Panc1 (cell line): ENCODE measurements around the gene PDE4C. TPM values are rescaled to one million over a fixed set of nuclear protein-coding genes. Genes with fewer than 3 reads are reported as not detected.

ENCODE experiments used
- ATAC-seq: fragments of 200-7000 bp; cut with Tn5 transposase; 2 replicates; pipeline ENCODE4 v1.9.1; 2020; ENCODE audit warnings: mild to moderate bottlenecking, moderate library complexity
- BruUV-seq: library from RNA; stranded (reverse); fragments of 400-500 nt; replicated peaks from 2 replicates; lab custom pipeline; 2021; lab: Mats Ljungman, UMichigan
- CTCF ChIA-PET: fragments of 300-600 bp; sonication (Branson Sonifier 250); formaldehyde crosslinking; loops from one replicate; lab custom pipeline; 2022; ENCODE audit warnings: antibody characterized with exemption; lab: Charles Lee
- POLR2A ChIA-PET: fragments of 300-600 bp; sonication (Branson Sonifier 250); formaldehyde crosslinking; loops from one replicate; lab custom pipeline; 2022; ENCODE audit warnings: antibody characterized with exemption; lab: Charles Lee
- DNase-seq: peaks from one replicate; pipeline ENCODE4 v3.0.0-alpha.2; 2010; ENCODE audit warnings: low read depth, low spot score
- H3K27ac ChIP-seq: 2 replicates; pipeline ENCODE4 v1.5.1; 2011; ENCODE audit warnings: mild to moderate bottlenecking, low read length, inconsistent platforms
- H3K27me3 ChIP-seq: fragments of 200-500 bp; sonication (Bioruptor generic); 2 replicates; pipeline ENCODE4 v1.6.0; 2014; ENCODE audit warnings: low read length, inconsistent platforms; ENCODE audit not compliant: control insufficient read depth, insufficient read depth
- H3K36me3 ChIP-seq: fragments of 200-500 bp; sonication (Bioruptor generic); 2 replicates; pipeline ENCODE4 v1.5.1; 2014; ENCODE audit warnings: inconsistent platforms, mild to moderate bottlenecking, low read length, moderate library complexity; ENCODE audit not compliant: control insufficient read depth, insufficient read depth
- H3K4me1 ChIP-seq: 2 replicates; pipeline ENCODE4 v1.5.1; 2011; ENCODE audit warnings: inconsistent platforms, mild to moderate bottlenecking, low read length, moderate library complexity; ENCODE audit not compliant: control insufficient read depth, insufficient read depth
- H3K4me3 ChIP-seq, 2 experiments: 2 replicates each; pipeline ENCODE4 v1.5.1; 2011 to 2012; ENCODE audit warnings: low read depth in 2 of 2, low read length in 2 of 2, mild to moderate bottlenecking in 2 of 2, inconsistent platforms in 1 of 2, moderate library complexity in 1 of 2
- H3K9me3 ChIP-seq: fragments of 200-500 bp; sonication (Bioruptor generic); 2 replicates; pipeline ENCODE4 v1.5.1; 2014; ENCODE audit warnings: low read depth, mild to moderate bottlenecking, inconsistent platforms, low read length, moderate library complexity; ENCODE audit not compliant: control insufficient read depth, insufficient read depth
- CTCF ChIP-seq: fragments of 450-650 bp; IDR thresholded peaks from 2 replicates; pipeline ENCODE4 v1.5.1; 2017; ENCODE audit warnings: mild to moderate bottlenecking
- POLR2AphosphoS5 ChIP-seq: IDR thresholded peaks from 2 replicates; pipeline ENCODE4 v1.6.1; 2012; ENCODE audit warnings: mild to moderate bottlenecking, low read depth, low read length, moderate library complexity
- SIN3A ChIP-seq: IDR thresholded peaks from 2 replicates; pipeline ENCODE4 v1.6.1; 2012; ENCODE audit warnings: low read depth, mild to moderate bottlenecking, low read length, moderate library complexity, borderline replicate concordance; ENCODE audit not compliant: insufficient read depth
- TCF7L2 ChIP-seq: IDR thresholded peaks from 2 replicates; pipeline ENCODE4 v1.6.1; 2011; ENCODE audit warnings: mild to moderate bottlenecking, low read depth, low read length, inconsistent platforms
- in situ Hi-C: cut with HindIII; loops from 2 replicates; pipeline ENCODE4 v1.10.0; 2016; ENCODE audit warnings: low sequenced_read_pairs, low pct_unique_long_range_greater_than_20kb
- intact Hi-C: fragments of 100-400 bp; cut with micrococcal nuclease; formaldehyde crosslinking; loops from one replicate; pipeline ENCODE4 v1.10.0; 2022; ENCODE audit not compliant: unreplicated experiment
- total RNA-seq: library from RNA; stranded (reverse); gene quantifications from one replicate; pipeline ENCODE4 v1.2.1, GENCODE V29; 2021; ENCODE audit not compliant: unreplicated experiment
- TF ChIP-seq, protein P1 (sequence below), 2 experiments: IDR thresholded peaks; 2 replicates each; pipeline ENCODE4 v1.6.1; 2011 to 2012; ENCODE audit warnings: low read depth in 2 of 2, control low read depth in 1 of 2, low read length in 1 of 2, mild to moderate bottlenecking in 1 of 2, moderate library complexity in 1 of 2; ENCODE audit not compliant: insufficient read depth in 1 of 2

The PDE4C gene
- total RNA-seq, 1 experiment from 2014 or later, result 0.98 TPM

GRCh38 chr19:18202778-18203407 is 23.3 kb downstream of the PDE4C start:
- H3K4me3 ChIP-seq, result peak overlapping the region; percentile 54 to 59
- intact Hi-C loops (no loop called here), in situ Hi-C loops (no loop called here)
- no TSS peak for BruUV-seq
- H3K27ac ChIP-seq, result no peak overlapping the region
- DNase-seq, result no peak
- H3K4me1 ChIP-seq, result peaks cover 3% of the 10 kb centered on the region; the same call in 1 of the 2 replicates
- no peaks in the 10 kb centered on the region for H3K27me3 ChIP-seq
- no peaks in the 10 kb centered on the region; the same call in 1 of the 2 replicates for H3K36me3 ChIP-seq
- no peak for ATAC-seq
- POLR2A ChIA-PET, result no interaction called here
- no peaks in the 10 kb centered on the region for H3K9me3 ChIP-seq
- CTCF ChIA-PET, result no interaction called here
- TF ChIP-seq TCF7L2 (no peak), CTCF (no peak; the same call in 1 of the 2 replicates), SIN3A (no peak), POLR2AphosphoS5 (no peak)
- TF ChIP-seq, protein P1, sequence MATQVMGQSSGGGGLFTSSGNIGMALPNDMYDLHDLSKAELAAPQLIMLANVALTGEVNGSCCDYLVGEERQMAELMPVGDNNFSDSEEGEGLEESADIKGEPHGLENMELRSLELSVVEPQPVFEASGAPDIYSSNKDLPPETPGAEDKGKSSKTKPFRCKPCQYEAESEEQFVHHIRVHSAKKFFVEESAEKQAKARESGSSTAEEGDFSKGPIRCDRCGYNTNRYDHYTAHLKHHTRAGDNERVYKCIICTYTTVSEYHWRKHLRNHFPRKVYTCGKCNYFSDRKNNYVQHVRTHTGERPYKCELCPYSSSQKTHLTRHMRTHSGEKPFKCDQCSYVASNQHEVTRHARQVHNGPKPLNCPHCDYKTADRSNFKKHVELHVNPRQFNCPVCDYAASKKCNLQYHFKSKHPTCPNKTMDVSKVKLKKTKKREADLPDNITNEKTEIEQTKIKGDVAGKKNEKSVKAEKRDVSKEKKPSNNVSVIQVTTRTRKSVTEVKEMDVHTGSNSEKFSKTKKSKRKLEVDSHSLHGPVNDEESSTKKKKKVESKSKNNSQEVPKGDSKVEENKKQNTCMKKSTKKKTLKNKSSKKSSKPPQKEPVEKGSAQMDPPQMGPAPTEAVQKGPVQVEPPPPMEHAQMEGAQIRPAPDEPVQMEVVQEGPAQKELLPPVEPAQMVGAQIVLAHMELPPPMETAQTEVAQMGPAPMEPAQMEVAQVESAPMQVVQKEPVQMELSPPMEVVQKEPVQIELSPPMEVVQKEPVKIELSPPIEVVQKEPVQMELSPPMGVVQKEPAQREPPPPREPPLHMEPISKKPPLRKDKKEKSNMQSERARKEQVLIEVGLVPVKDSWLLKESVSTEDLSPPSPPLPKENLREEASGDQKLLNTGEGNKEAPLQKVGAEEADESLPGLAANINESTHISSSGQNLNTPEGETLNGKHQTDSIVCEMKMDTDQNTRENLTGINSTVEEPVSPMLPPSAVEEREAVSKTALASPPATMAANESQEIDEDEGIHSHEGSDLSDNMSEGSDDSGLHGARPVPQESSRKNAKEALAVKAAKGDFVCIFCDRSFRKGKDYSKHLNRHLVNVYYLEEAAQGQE (IDR thresholded peaks at IDR 0.05; ENCODE audit: insufficient read depth in 1 of 2, low read depth in 2 of 2, low read length in 1 of 2), result no peak

DNA sequence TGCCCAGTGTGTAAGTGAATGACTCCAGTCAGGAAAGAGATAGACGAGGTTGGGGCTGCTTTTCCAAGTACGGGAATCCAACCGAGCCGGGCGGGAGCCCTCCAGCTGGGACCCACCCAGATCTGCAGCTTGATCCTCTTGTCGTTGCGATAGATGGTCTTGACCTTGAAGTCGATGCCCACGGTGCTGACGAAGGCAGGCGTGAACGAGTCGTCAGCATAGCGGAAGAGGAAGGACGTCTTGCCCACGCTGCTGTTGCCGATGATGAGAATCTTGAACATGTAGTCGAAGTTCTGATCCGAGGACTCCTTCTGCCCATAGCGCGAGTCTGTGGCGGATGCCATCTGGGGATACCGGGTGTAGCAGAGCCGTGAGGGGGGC is 23.9 kb downstream of the PDE4C start:
- ATAC-seq (no peak), DNase-seq (no peak)
- Histone ChIP-seq H3K27me3 (no peaks in the 10 kb centered on the region), H3K27ac (no peak overlapping the region), H3K4me3 (no peak overlapping the region; a peak in 1 of 4 replicates), H3K36me3 (no peaks in the 10 kb centered on the region; the same call in 1 of the 2 replicates), H3K9me3 (no peaks in the 10 kb centered on the region), H3K4me1 (peaks cover 3% of the 10 kb centered on the region; the same call in 1 of the 2 replicates)
- POLR2A ChIA-PET, result no interaction called here
- TF ChIP-seq POLR2AphosphoS5 (no peak), TCF7L2 (no peak), SIN3A (no peak), CTCF (no peak)
- TF ChIP-seq, protein P1 (IDR thresholded peaks at IDR 0.05; ENCODE audit: insufficient read depth in 1 of 2, low read depth in 2 of 2, low read length in 1 of 2), result no peak
- CTCF ChIA-PET, result interaction anchor here (0.6 kb wide), 2 partner anchors 15 to 50 kb away, joined by 3 to 5 read pairs; no protein-coding TSS in a partner anchor
- in situ Hi-C loops, result no loop called here
- intact Hi-C loops, result no loop called here
- BruUV-seq, result no TSS peak
